Loucy (cell line): ENCODE results near the gene NDFIP1.

Source experiments
- H2AFZ ChIP-seq: fragments of 200-600 bp; sonication (generic); 2 replicates; pipeline ENCODE4 v1.6.0; 2016; ENCODE audit warnings: antibody characterized with exemption, mild to moderate bottlenecking, low read length, moderate library complexity
- H3F3A ChIP-seq: fragments of 200-600 bp; 2 replicates; pipeline ENCODE4 v1.6.0; 2016; ENCODE audit warnings: antibody characterized with exemption, low read depth, mild to moderate bottlenecking
- H3K27me3 ChIP-seq: fragments of 200-600 bp; sonication (generic); 2 replicates; pipeline ENCODE4 v1.6.1; 2014; ENCODE audit warnings: low read length, mild to moderate bottlenecking; ENCODE audit not compliant: insufficient read depth, poor library complexity, severe bottlenecking
- H3K36me3 ChIP-seq: fragments of 200-600 bp; sonication (generic); 2 replicates; pipeline ENCODE4 v1.6.1; 2016; ENCODE audit warnings: low read length; ENCODE audit not compliant: insufficient read depth
- H3K4me1 ChIP-seq: fragments of 200-600 bp; sonication (generic); 2 replicates; pipeline ENCODE4 v1.5.1; 2014; ENCODE audit warnings: low read length, mild to moderate bottlenecking; ENCODE audit not compliant: insufficient read depth, poor library complexity, severe bottlenecking
- H3K4me2 ChIP-seq: fragments of 200-600 bp; sonication (generic); 2 replicates; pipeline ENCODE4 v1.6.0; 2014; ENCODE audit warnings: antibody characterized with exemption, low read length, low read depth, mild to moderate bottlenecking; ENCODE audit not compliant: poor library complexity, severe bottlenecking
- H3K4me3 ChIP-seq: fragments of 200-600 bp; sonication (generic); 2 replicates; pipeline ENCODE4 v1.5.1; 2014; ENCODE audit warnings: low read length, mild to moderate bottlenecking, mixed read lengths; ENCODE audit not compliant: poor library complexity, severe bottlenecking
- H3K79me2 ChIP-seq: fragments of 200-600 bp; sonication (generic); 2 replicates; pipeline ENCODE4 v1.6.1; 2014; ENCODE audit warnings: low read length; ENCODE audit not compliant: insufficient read depth
- H3K9ac ChIP-seq: fragments of 200-600 bp; sonication (generic); 2 replicates; pipeline ENCODE4 v1.6.0; 2014; ENCODE audit warnings: mild to moderate bottlenecking, low read depth, low read length, moderate library complexity; ENCODE audit not compliant: poor library complexity, severe bottlenecking
- H3K9me2 ChIP-seq: fragments of 200-600 bp; sonication (generic); replicated peaks from 2 replicates; pipeline ENCODE4 v1.6.1; 2016; ENCODE audit warnings: low read depth, low read length, mixed read lengths
- H3K9me3 ChIP-seq: fragments of 200-600 bp; sonication (generic); 2 replicates; pipeline ENCODE4 v1.6.1; 2014; ENCODE audit warnings: mild to moderate bottlenecking, antibody characterized with exemption, low read length, low read depth; ENCODE audit not compliant: insufficient read depth
- H4K20me1 ChIP-seq: fragments of 200-600 bp; sonication (generic); 2 replicates; pipeline ENCODE4 v1.6.0; 2014; ENCODE audit warnings: antibody characterized with exemption, low read length, mild to moderate bottlenecking; ENCODE audit not compliant: insufficient read depth, poor library complexity, severe bottlenecking
- CTCF ChIP-seq: fragments of 200-600 bp; sonication (generic); conservative IDR thresholded peaks from 2 replicates; pipeline ENCODE4 v1.5.1; 2014; ENCODE audit warnings: mild to moderate bottlenecking, antibody characterized with exemption, low read length
- EZH2phosphoT487 ChIP-seq: fragments of 200-600 bp; IDR thresholded peaks from 2 replicates; pipeline ENCODE4 v1.6.1; 2018; ENCODE audit warnings: antibody characterized with exemption, mild to moderate bottlenecking, moderate library complexity, borderline replicate concordance

NDFIP1 gene

GRCh38 chr5:142102980-142103740 is 5.4 kb upstream of the NDFIP1 start:
- Histone ChIP-seq H3F3A (peaks cover 9% of the 10 kb centered on the region; the same call in 1 of the 2 replicates), H3K27me3 (no peaks in the 10 kb centered on the region), H3K9me3 (no peaks in the 10 kb centered on the region), H3K9me2 (no peaks in the 10 kb centered on the region), H3K4me2 (no peak overlapping the region), H3K36me3 (no peaks in the 10 kb centered on the region), H3K9ac (no peak overlapping the region), H3K4me3 (no peak overlapping the region), H2AFZ (no peak overlapping the region), H3K4me1 (peaks cover 15% of the 10 kb centered on the region), H4K20me1 (no peaks in the 10 kb centered on the region), H3K79me2 (no peaks in the 10 kb centered on the region)
- TF ChIP-seq CTCF (no peak), EZH2phosphoT487 (no peak)

GRCh38 chr5:142104491-142104890 is 4.1 kb upstream of the NDFIP1 start:
- Histone ChIP-seq H3K79me2 (peaks cover 4% of the 10 kb centered on the region), H3K36me3 (no peaks in the 10 kb centered on the region), H3K9me3 (no peaks in the 10 kb centered on the region), H3K9me2 (no peaks in the 10 kb centered on the region), H3K4me2 (peak overlapping the region; percentile 52), H3K27me3 (no peaks in the 10 kb centered on the region), H3F3A (peaks cover 12% of the 10 kb centered on the region; the same call in 1 of the 2 replicates), H4K20me1 (peaks cover 5% of the 10 kb centered on the region), H3K4me3 (peak overlapping the region; percentile 6), H2AFZ (peak overlapping the region; percentile 93), H3K4me1 (peaks cover 22% of the 10 kb centered on the region), H3K9ac (no peak overlapping the region)
- TF ChIP-seq CTCF: no peak
- TF ChIP-seq EZH2phosphoT487: no peak

GRCh38 chr5:142106061-142106460 is 2.5 kb upstream of the NDFIP1 start:
- no peaks in the 10 kb centered on the region for H3K27me3 ChIP-seq
- TF ChIP-seq CTCF (no peak), EZH2phosphoT487 (no peak)
- no peaks in the 10 kb centered on the region for H3K36me3 ChIP-seq
- no peaks in the 10 kb centered on the region for H3K9me2 ChIP-seq
- no peaks in the 10 kb centered on the region for H3K9me3 ChIP-seq
- peaks cover 36% of the 10 kb centered on the region for H3K4me1 ChIP-seq
- H3K4me2 ChIP-seq: no peak overlapping the region
- H3F3A ChIP-seq: peaks cover 12% of the 10 kb centered on the region; the same call in 1 of the 2 replicates
- no peak overlapping the region for H2AFZ ChIP-seq
- H3K4me3 ChIP-seq: no peak overlapping the region
- H3K79me2 ChIP-seq: peaks cover 20% of the 10 kb centered on the region
- H3K9ac ChIP-seq: no peak overlapping the region
- H4K20me1 ChIP-seq: peaks cover 18% of the 10 kb centered on the region
